CD14-positive monocyte (primary cell): Measurements from ENCODE around the gene HPDL. TPM values are rescaled to one million over a fixed set of nuclear protein-coding genes. Genes with fewer than 3 reads are reported as not detected.
A peak's percentile ranks its signal among the peaks of the same experiment; 100 is the strongest.

ENCODE experiments used
- DNase-seq, 3 donors: peaks; one replicate each; pipeline ENCODE4 v3.0.0-alpha.2; 2011 to 2022
- H2AFZ ChIP-seq: 2 replicates; pipeline ENCODE4 v1.6.0; 2012; ENCODE audit warnings: mild to moderate bottlenecking, low read depth, low read length, inconsistent platforms; ENCODE audit not compliant: insufficient read depth, poor library complexity, severe bottlenecking
- H3K27ac ChIP-seq, 2 donors: 1 replicate in 1 of 2; 2 replicates in 1 of 2; pipeline ENCODE4 v1.5.1; 2012 to 2013; ENCODE audit warnings: low read length in 2 of 2, control low read depth in 1 of 2, inconsistent platforms in 1 of 2, low read depth in 1 of 2, mild to moderate bottlenecking in 1 of 2
- H3K27me3 ChIP-seq, 2 donors: one replicate each; pipeline versions ENCODE4 v1.6.0 to v1.6.1; 2011 to 2013; ENCODE audit warnings: low read length in 2 of 2; ENCODE audit not compliant: control insufficient read depth in 2 of 2, insufficient read depth in 2 of 2
- H3K36me3 ChIP-seq, 2 donors: replicated peaks in 1 of 2; 1 replicate in 1 of 2; 2 replicates in 1 of 2; pipeline versions ENCODE4 v1.5.1 to v1.6.1; 2012 to 2013; ENCODE audit warnings: low read length in 2 of 2, control low read depth in 1 of 2, inconsistent platforms in 1 of 2, mild to moderate bottlenecking in 1 of 2; ENCODE audit not compliant: insufficient read depth in 2 of 2, control insufficient read depth in 1 of 2
- H3K4me1 ChIP-seq, 2 donors: 1 replicate in 1 of 2; 2 replicates in 1 of 2; pipeline versions ENCODE4 v1.5.1 to v1.6.1; 2012 to 2013; ENCODE audit warnings: low read length in 2 of 2, control low read depth in 1 of 2, inconsistent platforms in 1 of 2, mild to moderate bottlenecking in 1 of 2, moderate library complexity in 1 of 2; ENCODE audit not compliant: insufficient read depth in 2 of 2, control insufficient read depth in 1 of 2
- H3K4me2 ChIP-seq: replicated peaks from 2 replicates; pipeline ENCODE3; 2012; ENCODE audit warnings: low read length, moderate library complexity, mild to moderate bottlenecking; ENCODE audit not compliant: poor library complexity, severe bottlenecking; ENCODE audit errors: extremely low read depth
- H3K4me3 ChIP-seq, 3 experiments: fragments of 200-600 bp in 1 of 3; sonication (generic) in 1 of 3; replicated peaks in 1 of 3; 1 replicate in 2 of 3; 2 replicates in 1 of 3; pipeline ENCODE4 v1.5.1; 2011 to 2013; ENCODE audit warnings: low read length in 3 of 3, mild to moderate bottlenecking in 3 of 3, control low read depth in 2 of 3, low read depth in 2 of 3, inconsistent platforms in 1 of 3, moderate library complexity in 1 of 3
- H3K79me2 ChIP-seq: 2 replicates; pipeline ENCODE4 v1.6.0; 2012; ENCODE audit warnings: mild to moderate bottlenecking, control low read depth, inconsistent platforms, low read length, moderate library complexity; ENCODE audit not compliant: insufficient read depth
- H3K9ac ChIP-seq: 2 replicates; pipeline ENCODE4 v1.6.0; 2017; ENCODE audit warnings: low read length, mild to moderate bottlenecking; ENCODE audit not compliant: insufficient read depth, poor library complexity, severe bottlenecking
- H3K9me3 ChIP-seq, 2 donors: replicated peaks in 1 of 2; 1 replicate in 1 of 2; 2 replicates in 1 of 2; pipeline versions ENCODE4 v1.5.1 to v1.6.1; 2012 to 2013; ENCODE audit warnings: low read length in 2 of 2, control low read depth in 1 of 2; ENCODE audit not compliant: control insufficient read depth in 1 of 2, insufficient read depth in 1 of 2
- H4K20me1 ChIP-seq: 2 replicates; pipeline ENCODE4 v1.6.0; 2012; ENCODE audit warnings: mild to moderate bottlenecking, low read length, control low read depth, moderate library complexity; ENCODE audit not compliant: insufficient read depth
- H3K27ac Mint-ChIP-seq, 7 donors: one replicate each; pipeline ENCODE4 v1.8.0; 2020; ENCODE audit warnings: mild to moderate bottlenecking in 7 of 7, mixed read lengths in 7 of 7, moderate library complexity in 6 of 7, inconsistent platforms in 2 of 7
- H3K27me3 Mint-ChIP-seq, 3 donors: one replicate each; pipeline ENCODE4 v1.8.0; 2021 to 2022; ENCODE audit warnings: low read depth in 3 of 3, mild to moderate bottlenecking in 3 of 3, mixed read lengths in 3 of 3, moderate library complexity in 3 of 3, inconsistent platforms in 1 of 3
- H3K36me3 Mint-ChIP-seq, 2 donors: one replicate each; pipeline ENCODE4 v1.8.0; 2020; ENCODE audit warnings: mixed read lengths in 2 of 2, inconsistent platforms in 1 of 2, mild to moderate bottlenecking in 1 of 2
- H3K4me1 Mint-ChIP-seq: one replicate; pipeline ENCODE4 v1.8.0; 2020; ENCODE audit warnings: mild to moderate bottlenecking, mixed read lengths
- H3K4me3 Mint-ChIP-seq, 2 donors: one replicate each; pipeline ENCODE4 v1.8.0; 2020; ENCODE audit warnings: mild to moderate bottlenecking in 2 of 2, mixed read lengths in 2 of 2, moderate library complexity in 1 of 2
- H3K9me3 Mint-ChIP-seq, 7 donors: one replicate each; pipeline ENCODE4 v1.8.0; 2020 to 2022; ENCODE audit warnings: mixed read lengths in 7 of 7, mild to moderate bottlenecking in 6 of 7, moderate library complexity in 6 of 7, inconsistent platforms in 2 of 7
- WGBS: methylation state at CpG from one replicate; pipeline ENCODE4 v1.1.5; 2013; ENCODE audit warnings: missing lambda C conversion rate; ENCODE audit not compliant: insufficient coverage; 5-methylcytosine and 5-hydroxymethylcytosine counted together
- intact Hi-C, 2 donors: fragments of 100-400 bp; cut with micrococcal nuclease; formaldehyde crosslinking; loops; one replicate each; pipeline versions ENCODE4 v1.15.0 to v1.15.1; 2023
- polyA plus RNA-seq, 3 donors: library from polyadenylated mRNA; depleted of rRNA in 1 of 3; unstranded in 2 of 3; stranded (reverse) in 1 of 3; fragments of 300-500 nt in 2 of 3; fragments of >200 nt in 1 of 3; fragmentation: Illumina TruSeq in 2 of 3; gene quantifications; 1 replicate in 2 of 3; 2 replicates in 1 of 3; pipeline ENCODE4 v1.2.3, GENCODE V29; 2012 to 2021
- TF ChIP-seq, protein P1 (sequence below): fragments of 200-600 bp; IDR thresholded peaks from one replicate; pipeline ENCODE4 v1.8.0; 2022; ENCODE audit warnings: antibody characterized with exemption, mild to moderate bottlenecking

HPDL gene
- polyA plus RNA-seq, 3 donors, result 0.17 TPM; not detected in 2

- intact Hi-C loops, result no loop called here
- Histone ChIP-seq H3K36me3 (peaks cover 25 to 46% of the 10 kb centered on the region in 2 donors), H3K27me3 (peaks cover 0 to 4% of the 10 kb centered on the region in 2 donors), H2AFZ (no peak overlapping the region), H3K79me2 (no peaks in the 10 kb centered on the region), H3K4me1 (peaks cover 14 to 17% of the 10 kb centered on the region in 2 donors), H4K20me1 (no peaks in the 10 kb centered on the region), H3K4me2 (no peak overlapping the region), H3K9me3 (no peaks in the 10 kb centered on the region), H3K9ac (no peak overlapping the region), H3K4me3 (no peak overlapping the region), H3K27ac (no peak overlapping the region)
- peaks cover 0 to 3% (median 0%) of the 10 kb centered on the region in 7 donors for H3K9me3 Mint-ChIP-seq
- TF ChIP-seq, protein P1, sequence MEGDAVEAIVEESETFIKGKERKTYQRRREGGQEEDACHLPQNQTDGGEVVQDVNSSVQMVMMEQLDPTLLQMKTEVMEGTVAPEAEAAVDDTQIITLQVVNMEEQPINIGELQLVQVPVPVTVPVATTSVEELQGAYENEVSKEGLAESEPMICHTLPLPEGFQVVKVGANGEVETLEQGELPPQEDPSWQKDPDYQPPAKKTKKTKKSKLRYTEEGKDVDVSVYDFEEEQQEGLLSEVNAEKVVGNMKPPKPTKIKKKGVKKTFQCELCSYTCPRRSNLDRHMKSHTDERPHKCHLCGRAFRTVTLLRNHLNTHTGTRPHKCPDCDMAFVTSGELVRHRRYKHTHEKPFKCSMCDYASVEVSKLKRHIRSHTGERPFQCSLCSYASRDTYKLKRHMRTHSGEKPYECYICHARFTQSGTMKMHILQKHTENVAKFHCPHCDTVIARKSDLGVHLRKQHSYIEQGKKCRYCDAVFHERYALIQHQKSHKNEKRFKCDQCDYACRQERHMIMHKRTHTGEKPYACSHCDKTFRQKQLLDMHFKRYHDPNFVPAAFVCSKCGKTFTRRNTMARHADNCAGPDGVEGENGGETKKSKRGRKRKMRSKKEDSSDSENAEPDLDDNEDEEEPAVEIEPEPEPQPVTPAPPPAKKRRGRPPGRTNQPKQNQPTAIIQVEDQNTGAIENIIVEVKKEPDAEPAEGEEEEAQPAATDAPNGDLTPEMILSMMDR, result no peak
- peaks cover 32 to 43% of the 10 kb centered on the region in 2 donors for H3K36me3 Mint-ChIP-seq
- H3K4me3 Mint-ChIP-seq, result no peak overlapping the region
- H3K27me3 Mint-ChIP-seq, result peaks cover 2 to 7% (median 6%) of the 10 kb centered on the region in 3 donors
- no peak for DNase-seq
- WGBS, result 96% methylated on average over 10 of the region's 10 CpGs
- H3K4me1 Mint-ChIP-seq, result peaks cover 20% of the 10 kb centered on the region
- peak overlapping the region in 2 of 7 donors; percentile 3 to 57 for H3K27ac Mint-ChIP-seq
Observed at GRCh38 chr1:45332346-45332720, 5.6 kb downstream of the HPDL start.

GRCh38 chr1:45334308-45335245 is 7.9 kb downstream of the HPDL start:
- Histone ChIP-seq H3K4me3 (no peak overlapping the region), H3K9me3 (no peaks in the 10 kb centered on the region), H2AFZ (no peak overlapping the region), H3K27ac (peak overlapping the region in 1 of 2 donors; percentile 65), H3K9ac (peak overlapping the region; percentile 21), H3K4me1 (peaks cover 18 to 19% of the 10 kb centered on the region in 2 donors), H3K27me3 (no peaks in the 10 kb centered on the region), H3K4me2 (no peak overlapping the region), H3K36me3 (peaks cover 23 to 39% of the 10 kb centered on the region in 2 donors), H3K79me2 (peaks cover 17% of the 10 kb centered on the region), H4K20me1 (no peaks in the 10 kb centered on the region)
- TF ChIP-seq, protein P1, result no peak
- DNase-seq, result no peak
- peaks cover 18% of the 10 kb centered on the region for H3K4me1 Mint-ChIP-seq
- peak overlapping the region in 6 of 7 donors; percentile 9 to 82 (median 60) for H3K27ac Mint-ChIP-seq
- peaks cover 32 to 42% of the 10 kb centered on the region in 2 donors for H3K36me3 Mint-ChIP-seq
- H3K4me3 Mint-ChIP-seq, result no peak overlapping the region
- peaks cover 0 to 5% (median 0%) of the 10 kb centered on the region in 3 donors for H3K27me3 Mint-ChIP-seq
- WGBS, result 49% methylated on average over 5 of the region's 9 CpGs
- intact Hi-C loops, result no loop called here
- H3K9me3 Mint-ChIP-seq, result no peaks in the 10 kb centered on the region
